ENCODE data around the gene MVB12A. TPM values are rescaled to one million over a fixed set of nuclear protein-coding genes. Genes with fewer than 3 reads are reported as not detected.

MVB12A gene
- total RNA-seq, 2 donors from 2014 or later = 25.3 to 103 TPM

GRCh38 chr19:17421942-17422341 is 2.1 kb downstream of the MVB12A start:
- H3K9me3 ChIP-seq = no peaks in the 10 kb centered on the region
- no peak for DNase-seq (ENCODE audit: low spot score)
- H3K4me3 ChIP-seq = no peak overlapping the region
- H3K27ac ChIP-seq = no peak overlapping the region
- ATAC-seq (ENCODE audit: insufficient number of reproducible peaks, low FRiP score, low read depth) = no peak
- TF ChIP-seq CTCF (IDR thresholded peaks at IDR 0.05) = no peak
- peaks cover 0 to 8% of the 10 kb centered on the region in 2 donors for H3K4me1 ChIP-seq (ENCODE audit: control insufficient read depth in 1 of 2, low read depth in 2 of 2)
- H3K27me3 ChIP-seq (replicated peaks; ENCODE audit: insufficient read depth) = no peaks in the 10 kb centered on the region
- H3K36me3 ChIP-seq = peaks cover 7% of the 10 kb centered on the region

GRCh38 chr19:17423429-17424208 is 3.8 kb downstream of the MVB12A start:
- Histone ChIP-seq H3K4me1 (ENCODE audit: control insufficient read depth in 1 of 2, low read depth in 2 of 2) (peaks cover 0 to 8% of the 10 kb centered on the region in 2 donors), H3K27ac (no peak overlapping the region), H3K27me3 (replicated peaks; ENCODE audit: insufficient read depth) (no peaks in the 10 kb centered on the region), H3K36me3 (peaks cover 7% of the 10 kb centered on the region), H3K9me3 (no peaks in the 10 kb centered on the region), H3K4me3 (no peak overlapping the region)
- DNase-seq (ENCODE audit: low spot score) = no peak
- TF ChIP-seq CTCF (IDR thresholded peaks at IDR 0.05) = no peak
- no peak for ATAC-seq (ENCODE audit: insufficient number of reproducible peaks, low FRiP score, low read depth)

- Histone ChIP-seq H3K4me3 (no peak overlapping the region), H3K27ac (no peak overlapping the region), H3K4me1 (ENCODE audit: control insufficient read depth in 1 of 2, low read depth in 2 of 2) (peaks cover 0 to 8% of the 10 kb centered on the region in 2 donors), H3K9me3 (no peaks in the 10 kb centered on the region), H3K36me3 (peaks cover 7% of the 10 kb centered on the region), H3K27me3 (replicated peaks; ENCODE audit: insufficient read depth) (no peaks in the 10 kb centered on the region)
- no peak for ATAC-seq (ENCODE audit: insufficient number of reproducible peaks, low FRiP score, low read depth)
- TF ChIP-seq CTCF (IDR thresholded peaks at IDR 0.05) = no peak
- DNase-seq (ENCODE audit: low spot score) = no peak
Observed at GRCh38 chr19:17424743-17425365, 5.0 kb downstream of the MVB12A start.

GRCh38 chr19:17429641-17430113 is 9.8 kb downstream of the MVB12A start:
- no peak for DNase-seq (ENCODE audit: low spot score)

More at GRCh38 chr19:17429641-17430113, 9.8 kb downstream of the MVB12A start:
- Histone ChIP-seq H3K27ac (no peak overlapping the region), H3K27me3 (replicated peaks; ENCODE audit: insufficient read depth) (no peaks in the 10 kb centered on the region), H3K9me3 (no peaks in the 10 kb centered on the region), H3K4me3 (no peak overlapping the region), H3K4me1 (ENCODE audit: control insufficient read depth in 1 of 2, low read depth in 2 of 2) (no peaks in the 10 kb centered on the region), H3K36me3 (no peaks in the 10 kb centered on the region)
- no peak for ATAC-seq (ENCODE audit: insufficient number of reproducible peaks, low FRiP score, low read depth)
- TF ChIP-seq CTCF (IDR thresholded peaks at IDR 0.05) = no peak

Data from thoracic aorta (tissue), 2 donors.